Ovary (tissue), 3 donors: Measurements from ENCODE around the gene ABHD18.
"Not testable (repeated sequence)": the region's sequence is repeated elsewhere in the genome, so short reads cannot be mapped to it uniquely, and the experiment has no call there.

ENCODE experiments used
- CTCF ChIP-seq, 3 donors: fragments of 450-650 bp in 2 of 3; fragments of 200-600 bp in 1 of 3; IDR thresholded peaks; one replicate each; pipeline versions ENCODE4 v1.5.1 to v1.8.0; 2016 to 2022; ENCODE audit warnings: antibody characterized with exemption in 3 of 3, mild to moderate bottlenecking in 1 of 3
- EP300 ChIP-seq: sonication (generic); formaldehyde crosslinking; IDR thresholded peaks from one replicate; pipeline ENCODE4 v1.6.1; 2017; ENCODE audit warnings: antibody characterized with exemption
- POLR2A ChIP-seq: fragments of 450-650 bp; IDR thresholded peaks from one replicate; pipeline ENCODE4 v1.6.1; 2017; ENCODE audit warnings: antibody characterized with exemption, mild to moderate bottlenecking, moderate library complexity
- donor health status: DM: no; HTN: no; CAD: no.

GRCh38 chr4:128054907-128055306 lies 89.7 kb downstream of the ABHD18 start:
- TF ChIP-seq CTCF (IDR thresholded peaks at IDR 0.05); EP300; POLR2A: not testable (repeated sequence)
